ENCODE data around the gene FHL1. TPM values are rescaled to one million over a fixed set of nuclear protein-coding genes. Genes with fewer than 3 reads are reported as not detected.
A peak's percentile ranks its signal among the peaks of the same experiment; 100 is the strongest.

Gene FHL1
- total RNA-seq, 2 experiments from 2014 or later = 13.4 to 19.2 TPM

GRCh38 chrX:136126872-136127406 lies 20.4 kb upstream of the FHL1 start:
- peaks cover 2% of the 10 kb centered on the region for H3K27me3 Mint-ChIP-seq
- no peak for DNase-seq
- no peak for ATAC-seq (ENCODE audit: low read depth)
- peaks cover 1% of the 10 kb centered on the region for H3K36me3 Mint-ChIP-seq
- POLR2A ChIA-PET = no interaction called here
- no peak overlapping the region for H3K4me3 Mint-ChIP-seq
- H3K9me3 Mint-ChIP-seq = peaks cover 2% of the 10 kb centered on the region
- H3K4me1 Mint-ChIP-seq = peaks cover 2% of the 10 kb centered on the region
- no peak overlapping the region for H3K27ac Mint-ChIP-seq

- H3K4me3 Mint-ChIP-seq = no peak overlapping the region
- H3K27ac Mint-ChIP-seq = no peak overlapping the region
- H3K4me1 Mint-ChIP-seq = peaks cover 2% of the 10 kb centered on the region
- H3K9me3 Mint-ChIP-seq = peaks cover 3% of the 10 kb centered on the region
- POLR2A ChIA-PET = no interaction called here
- H3K36me3 Mint-ChIP-seq = peaks cover 1% of the 10 kb centered on the region
- no peak for DNase-seq
- ATAC-seq (ENCODE audit: low read depth) = no peak
- no peaks in the 10 kb centered on the region for H3K27me3 Mint-ChIP-seq
Measured at GRCh38 chrX:136128743-136129142, 18.6 kb upstream of the FHL1 start.

- Mint-ChIP-seq H3K27ac (peak overlapping the region; percentile 25), H3K4me3 (no peak overlapping the region), H3K9me3 (peaks cover 3% of the 10 kb centered on the region), H3K36me3 (peaks cover 1% of the 10 kb centered on the region), H3K27me3 (no peaks in the 10 kb centered on the region), H3K4me1 (peaks cover 2% of the 10 kb centered on the region)
- POLR2A ChIA-PET = no interaction called here
- ATAC-seq (ENCODE audit: low read depth) (peak; percentile 56), DNase-seq (no peak)
Measured at GRCh38 chrX:136130931-136131833, 16.2 kb upstream of the FHL1 start.

- Mint-ChIP-seq H3K4me3 (no peak overlapping the region), H3K9me3 (peaks cover 2% of the 10 kb centered on the region), H3K27me3 (no peaks in the 10 kb centered on the region), H3K4me1 (peaks cover 6% of the 10 kb centered on the region), H3K27ac (no peak overlapping the region), H3K36me3 (no peaks in the 10 kb centered on the region)
- POLR2A ChIA-PET = no interaction called here
- DNase-seq = no peak
- ATAC-seq (ENCODE audit: low read depth) = no peak
Measured at GRCh38 chrX:136138939-136139338, 8.4 kb upstream of the FHL1 start.

GRCh38 chrX:136141569-136141968 lies 5.8 kb upstream of the FHL1 start:
- no peak for ATAC-seq (ENCODE audit: low read depth)
- Mint-ChIP-seq H3K27ac (no peak overlapping the region), H3K36me3 (no peaks in the 10 kb centered on the region), H3K4me1 (peaks cover 14% of the 10 kb centered on the region), H3K4me3 (no peak overlapping the region), H3K27me3 (peaks cover 3% of the 10 kb centered on the region), H3K9me3 (peaks cover 2% of the 10 kb centered on the region)
- no peak for DNase-seq
- POLR2A ChIA-PET = no interaction called here

GRCh38 chrX:136142592-136142991 lies 4.7 kb upstream of the FHL1 start:
- POLR2A ChIA-PET = no interaction called here
- DNase-seq (no peak), ATAC-seq (ENCODE audit: low read depth) (no peak)
- peaks cover 3% of the 10 kb centered on the region for H3K27me3 Mint-ChIP-seq
- no peak overlapping the region for H3K4me3 Mint-ChIP-seq
- H3K27ac Mint-ChIP-seq = no peak overlapping the region
- peaks cover 14% of the 10 kb centered on the region for H3K4me1 Mint-ChIP-seq
- no peaks in the 10 kb centered on the region for H3K36me3 Mint-ChIP-seq
- H3K9me3 Mint-ChIP-seq = peaks cover 2% of the 10 kb centered on the region

GRCh38 chrX:136143711-136144110 lies 3.6 kb upstream of the FHL1 start:
- peaks cover 7% of the 10 kb centered on the region for H3K27me3 Mint-ChIP-seq
- H3K27ac Mint-ChIP-seq = no peak overlapping the region
- ATAC-seq (ENCODE audit: low read depth) = peak; percentile 36
- H3K4me3 Mint-ChIP-seq = peak overlapping the region; percentile 63
- POLR2A ChIA-PET = no interaction called here
- peaks cover 19% of the 10 kb centered on the region for H3K4me1 Mint-ChIP-seq
- H3K9me3 Mint-ChIP-seq = peaks cover 2% of the 10 kb centered on the region
- H3K36me3 Mint-ChIP-seq = no peaks in the 10 kb centered on the region
- DNase-seq = no peak

GRCh38 chrX:136146614-136147314 lies 569 bp upstream of the FHL1 start:
- peak overlapping the region; percentile 83 for H3K4me3 Mint-ChIP-seq
- H3K9me3 Mint-ChIP-seq = peaks cover 2% of the 10 kb centered on the region
- H3K36me3 Mint-ChIP-seq = no peaks in the 10 kb centered on the region
- DNase-seq (peak; percentile 38), ATAC-seq (ENCODE audit: low read depth) (peak; percentile 38)
- POLR2A ChIA-PET = no interaction called here
- H3K27me3 Mint-ChIP-seq = peaks cover 15% of the 10 kb centered on the region
- peak overlapping the region; percentile 70 for H3K27ac Mint-ChIP-seq
- H3K4me1 Mint-ChIP-seq = peaks cover 19% of the 10 kb centered on the region

- Mint-ChIP-seq H3K27me3 (peaks cover 15% of the 10 kb centered on the region), H3K36me3 (no peaks in the 10 kb centered on the region), H3K27ac (no peak overlapping the region), H3K4me3 (peak overlapping the region; percentile 60), H3K9me3 (peaks cover 2% of the 10 kb centered on the region), H3K4me1 (peaks cover 17% of the 10 kb centered on the region)
- DNase-seq (no peak), ATAC-seq (ENCODE audit: low read depth) (no peak)
- POLR2A ChIA-PET = no interaction called here
Measured at GRCh38 chrX:136147976-136148375, 643 bp downstream of the FHL1 start.

- no peak for ATAC-seq (ENCODE audit: low read depth)
- H3K4me3 Mint-ChIP-seq = peak overlapping the region; percentile 60
- H3K4me1 Mint-ChIP-seq = peaks cover 17% of the 10 kb centered on the region
- H3K27ac Mint-ChIP-seq = no peak overlapping the region
- H3K27me3 Mint-ChIP-seq = peaks cover 15% of the 10 kb centered on the region
- no peak for DNase-seq
- H3K36me3 Mint-ChIP-seq = no peaks in the 10 kb centered on the region
- peaks cover 2% of the 10 kb centered on the region for H3K9me3 Mint-ChIP-seq
- POLR2A ChIA-PET = no interaction called here
Measured at GRCh38 chrX:136148391-136148790, 1.1 kb downstream of the FHL1 start.

- H3K4me3 Mint-ChIP-seq = no peak overlapping the region
- no peak for DNase-seq
- H3K27ac Mint-ChIP-seq = no peak overlapping the region
- peaks cover 15% of the 10 kb centered on the region for H3K4me1 Mint-ChIP-seq
- H3K27me3 Mint-ChIP-seq = peaks cover 3% of the 10 kb centered on the region
- H3K9me3 Mint-ChIP-seq = no peaks in the 10 kb centered on the region
- ATAC-seq (ENCODE audit: low read depth) = no peak
- no peaks in the 10 kb centered on the region for H3K36me3 Mint-ChIP-seq
- POLR2A ChIA-PET = no interaction called here
Measured at GRCh38 chrX:136154998-136155397, 7.7 kb downstream of the FHL1 start.

- no peak overlapping the region for H3K4me3 Mint-ChIP-seq
Measured at GRCh38 chrX:136156560-136157117, 9.3 kb downstream of the FHL1 start.

GRCh38 chrX:136157187-136157586 lies 9.9 kb downstream of the FHL1 start:
- Mint-ChIP-seq H3K9me3 (no peaks in the 10 kb centered on the region), H3K27ac (peak overlapping the region; percentile 49), H3K4me3 (peak overlapping the region; percentile 51), H3K36me3 (no peaks in the 10 kb centered on the region), H3K27me3 (no peaks in the 10 kb centered on the region), H3K4me1 (peaks cover 15% of the 10 kb centered on the region)
- DNase-seq = no peak
- no peak for ATAC-seq (ENCODE audit: low read depth)
- POLR2A ChIA-PET = no interaction called here

More at GRCh38 chrX:136156560-136157117, 9.3 kb downstream of the FHL1 start:
- POLR2A ChIA-PET = no interaction called here
- Mint-ChIP-seq H3K4me1 (peaks cover 15% of the 10 kb centered on the region), H3K27ac (no peak overlapping the region), H3K9me3 (no peaks in the 10 kb centered on the region), H3K27me3 (no peaks in the 10 kb centered on the region), H3K36me3 (no peaks in the 10 kb centered on the region)
- no peak for ATAC-seq (ENCODE audit: low read depth)
- DNase-seq = no peak
